Hematopoietic multipotent progenitor cell treated with erythropoietin and hydrocortisone succinate and interleukin-3 and kit ligand, for 8 days (in vitro differentiated cells): Measurements from ENCODE around the gene DENND1A.
A peak's percentile ranks its signal among the peaks of the same experiment; 100 is the strongest.

Source experiments
- DNase-seq: peaks from one replicate; pipeline ENCODE4 v3.0.0-alpha.2; 2015

The DENND1A gene

DNA sequence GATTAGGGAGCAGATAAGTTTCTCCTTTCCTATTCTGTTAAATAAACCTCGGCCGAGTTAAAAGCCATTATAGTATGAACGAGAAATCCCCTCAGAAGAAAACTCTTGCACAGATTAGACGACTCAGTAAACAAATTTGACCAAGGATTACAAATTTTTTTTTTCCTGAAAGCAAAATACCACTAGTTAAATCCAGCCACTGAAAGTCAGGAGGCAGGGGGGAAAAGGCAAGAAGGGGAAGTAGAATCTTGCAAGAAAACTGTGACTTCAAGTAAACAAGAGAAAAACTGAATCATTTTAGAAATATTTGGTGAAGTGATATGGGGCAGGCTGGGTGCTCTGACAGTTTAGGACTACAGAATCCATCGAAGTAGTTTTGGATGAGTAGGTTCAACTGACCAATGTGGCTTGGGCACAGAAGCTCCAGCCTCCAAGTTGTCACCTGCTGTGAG lies 251.0 kb downstream of the DENND1A start:
- DNase-seq, result no peak

DNA sequence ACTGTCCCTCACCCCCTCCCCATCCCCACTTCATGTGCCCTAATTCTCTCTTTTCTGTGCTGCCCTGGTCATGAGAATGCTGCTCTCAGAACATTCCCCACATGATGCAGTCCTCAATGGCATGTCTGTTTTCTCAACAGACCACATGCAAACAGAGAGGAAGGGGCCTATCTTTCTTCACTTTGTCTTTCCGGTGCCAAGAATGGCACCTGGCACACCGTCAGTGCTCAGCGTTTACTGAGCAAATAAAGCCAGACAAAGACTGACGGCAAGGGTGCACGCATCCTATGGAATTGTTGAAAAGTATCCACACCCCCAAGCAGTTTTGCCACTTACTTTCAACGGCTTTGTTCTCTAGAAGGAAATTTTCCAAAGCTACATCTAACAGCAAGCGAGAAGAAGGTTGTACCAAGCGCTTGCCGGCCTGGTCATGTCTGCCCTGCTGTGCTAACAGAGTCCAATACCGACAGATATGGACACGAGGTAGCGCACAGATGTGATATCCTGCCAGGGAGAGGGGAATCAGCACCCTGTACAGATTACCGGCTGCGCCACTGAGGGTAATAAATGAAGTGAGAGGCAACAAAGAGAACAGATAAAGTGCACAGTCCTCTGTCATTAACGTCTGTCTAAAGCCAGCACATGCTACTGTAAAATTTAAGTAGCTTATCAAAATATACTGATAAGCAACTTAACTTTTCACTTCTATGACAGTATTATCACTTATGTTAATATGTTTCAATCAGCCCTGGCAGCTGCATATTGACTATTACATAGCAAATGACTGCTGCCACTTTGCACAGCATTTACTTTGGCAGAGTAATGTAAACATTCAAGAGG lies 251.7 kb downstream of the DENND1A start:
- peak; percentile 27 for DNase-seq

DNA sequence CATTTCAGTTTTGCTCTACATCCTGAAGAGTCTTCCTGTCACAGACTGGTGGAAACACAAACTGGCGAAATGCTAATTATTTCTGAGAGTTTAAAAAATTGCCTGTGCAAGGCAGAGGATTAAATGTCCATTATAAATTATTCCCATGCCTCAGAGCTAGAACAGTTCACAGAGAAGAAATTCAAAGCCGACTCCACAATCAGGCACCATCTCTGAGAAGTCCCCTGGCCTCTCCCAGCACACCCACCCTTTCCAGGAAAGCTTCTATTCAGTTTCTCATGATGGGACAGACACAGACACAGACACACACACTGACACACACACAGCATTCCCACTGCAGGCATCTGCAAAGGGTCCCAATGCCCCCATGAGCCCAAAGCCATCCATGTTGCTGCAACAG lies 253.1 kb downstream of the DENND1A start:
- no peak for DNase-seq

DNA sequence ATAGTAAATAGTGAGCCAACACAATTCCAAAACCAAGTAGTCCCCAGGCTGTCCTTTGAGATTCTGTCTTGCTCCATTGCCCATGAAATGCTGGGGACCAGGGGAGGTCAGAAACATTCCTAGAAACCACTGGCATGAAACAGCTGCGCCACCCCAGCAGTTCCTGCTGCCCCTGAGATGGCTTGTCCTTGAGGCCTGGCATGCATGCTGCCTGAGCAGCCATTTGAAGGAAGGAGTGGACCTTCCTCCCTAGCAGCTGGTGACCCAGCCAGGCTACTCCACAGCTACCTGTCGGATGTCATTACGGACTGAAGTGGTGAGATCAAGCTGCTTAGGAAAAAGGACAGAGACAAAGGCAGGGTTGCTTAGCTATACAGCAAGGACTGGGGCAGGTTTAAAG lies 260.6 kb downstream of the DENND1A start:
- DNase-seq, result no peak

DNA sequence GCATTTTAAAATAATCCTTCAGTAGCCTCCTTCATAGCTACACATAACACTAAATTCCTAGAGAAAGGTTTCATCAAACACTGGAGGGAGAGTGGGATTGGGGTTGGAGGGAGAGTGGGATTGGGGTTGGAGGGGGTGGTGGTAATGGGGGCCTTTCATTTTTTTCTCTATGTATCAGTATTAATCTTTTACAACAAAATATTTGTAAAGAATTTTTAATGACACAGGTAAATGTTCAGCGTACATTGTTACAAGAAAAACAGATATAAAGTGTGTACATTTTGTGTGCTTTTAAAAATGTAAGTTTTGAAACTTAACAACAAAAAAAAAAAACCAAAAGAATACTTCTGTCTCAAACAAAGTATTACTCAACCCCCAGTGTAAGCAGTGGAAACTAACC lies 266.4 kb downstream of the DENND1A start:
- no peak for DNase-seq

DNA sequence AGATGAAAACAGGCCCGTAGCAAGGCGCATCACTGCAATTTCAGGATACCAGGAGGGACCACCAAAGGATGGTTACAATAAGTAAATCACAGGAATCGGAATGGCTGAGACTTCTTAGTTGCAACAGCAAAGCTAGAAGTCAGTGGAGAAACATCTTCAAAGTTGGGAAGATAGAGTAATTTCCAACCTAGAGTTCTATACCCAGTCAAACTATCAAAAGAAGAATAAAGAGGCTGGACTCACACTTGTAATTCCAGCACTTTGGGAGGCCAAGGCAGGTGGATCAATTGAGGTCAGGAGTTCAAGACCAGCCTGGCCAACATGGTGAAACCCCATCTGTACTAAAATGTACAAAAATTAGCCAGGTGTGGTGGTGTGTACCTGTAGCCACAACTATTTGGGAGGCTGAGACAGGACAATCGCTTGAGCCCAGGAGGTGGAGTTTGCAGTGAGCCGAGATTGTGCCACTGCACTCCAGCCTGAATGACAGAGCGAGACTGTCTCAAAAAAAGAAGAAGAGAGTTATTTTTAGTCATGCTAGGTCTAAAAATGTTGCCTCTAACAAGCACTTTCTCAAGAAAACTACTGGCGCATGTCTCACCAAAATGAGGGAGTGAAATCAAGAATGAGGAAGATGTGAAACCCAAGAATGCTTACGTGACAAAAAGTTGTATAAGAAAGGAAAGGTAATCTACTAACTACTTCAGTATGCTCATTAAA lies 267.7 kb downstream of the DENND1A start:
- no peak for DNase-seq

DNA sequence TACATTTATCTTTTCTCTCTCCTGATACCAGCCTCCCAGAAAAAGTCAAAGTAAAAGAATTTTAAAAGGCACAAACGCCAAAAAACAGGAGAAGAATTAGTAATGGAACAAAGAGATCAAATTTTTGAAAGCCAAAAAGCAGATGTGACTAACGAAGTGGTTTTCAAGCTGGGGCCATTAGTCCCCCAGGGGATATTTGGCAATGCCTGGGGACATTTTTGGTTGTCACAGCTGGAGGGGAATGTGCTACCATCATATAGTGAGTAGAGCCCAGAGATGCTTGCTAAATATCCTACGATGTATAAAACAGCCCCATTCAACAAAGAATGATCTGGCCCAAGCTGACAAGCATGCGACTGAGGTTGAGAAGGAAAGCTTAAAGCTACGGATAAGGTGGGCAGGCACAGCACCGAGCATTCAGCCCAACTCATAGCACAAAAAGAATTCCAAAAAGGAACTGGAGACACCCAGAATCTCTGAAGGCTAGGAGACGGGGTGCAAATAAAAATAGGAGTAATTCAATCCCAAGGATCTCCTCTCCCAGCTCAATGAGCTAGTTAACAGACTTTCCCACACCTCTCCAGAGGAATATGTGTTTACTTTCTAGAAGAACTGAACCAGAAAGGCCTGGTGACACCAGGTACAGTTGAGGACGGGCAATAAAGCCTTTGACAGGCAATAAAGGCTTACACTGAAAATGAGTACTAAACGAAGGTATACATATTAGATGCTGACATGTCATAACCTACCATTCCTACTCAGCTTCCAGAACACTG lies 269.0 kb downstream of the DENND1A start:
- DNase-seq, result no peak

DNA sequence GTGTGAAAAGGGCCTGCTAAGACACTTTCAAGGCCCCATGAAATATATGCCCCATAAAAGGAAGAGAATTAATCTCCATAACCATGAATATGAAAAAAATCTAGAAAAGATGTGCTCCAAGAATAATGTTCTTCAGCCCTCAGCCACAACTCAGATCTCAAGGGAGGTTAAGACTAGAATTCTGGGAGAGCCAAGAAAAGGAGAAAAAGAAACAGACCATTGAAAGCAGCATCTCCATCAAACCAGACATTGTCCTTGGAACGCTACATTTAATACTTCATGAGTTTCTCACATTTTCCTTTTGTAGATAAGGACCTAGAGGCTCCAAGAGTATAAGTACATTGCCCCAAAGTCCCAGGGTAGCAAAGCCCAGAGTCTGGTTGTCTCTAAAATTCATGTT lies 270.6 kb downstream of the DENND1A start:
- no peak for DNase-seq

DNA sequence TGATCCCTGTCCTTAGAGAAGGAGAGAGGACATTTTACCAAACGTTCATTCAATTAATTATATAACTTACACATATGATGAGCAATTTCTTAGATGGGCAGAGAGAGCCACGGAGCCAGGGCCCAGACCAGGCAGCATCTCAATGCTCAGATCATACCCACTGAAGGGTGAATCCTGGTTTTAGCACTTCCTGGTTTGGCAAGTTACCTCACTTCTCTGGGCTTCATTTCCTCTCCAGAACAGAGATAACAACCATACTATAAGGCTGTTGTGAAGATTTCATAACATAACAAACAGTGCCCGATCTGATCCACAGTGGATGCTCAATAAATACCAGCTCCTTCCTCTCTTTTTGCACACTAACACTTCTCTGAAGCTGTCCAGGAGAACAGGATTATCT lies 271.1 kb downstream of the DENND1A start:
- DNase-seq, result no peak

DNA sequence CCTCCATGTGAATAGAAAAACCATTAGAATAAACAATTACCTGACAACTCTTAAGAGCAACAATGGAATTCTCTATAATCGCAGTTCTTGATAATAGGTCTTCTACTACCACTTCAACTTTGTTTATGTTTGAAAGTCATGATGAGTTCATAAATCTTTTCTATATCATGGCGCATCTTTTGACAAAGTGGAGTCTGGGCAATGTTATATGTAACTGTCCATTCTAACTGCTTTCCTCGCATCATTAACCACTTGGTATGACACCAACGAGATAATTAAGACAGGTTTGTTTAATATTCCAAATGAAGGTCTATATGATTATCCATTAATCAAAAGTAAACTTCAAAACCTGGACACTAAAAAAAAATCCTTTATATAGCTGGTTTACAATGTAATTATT lies 272.0 kb downstream of the DENND1A start:
- no peak for DNase-seq

DNA sequence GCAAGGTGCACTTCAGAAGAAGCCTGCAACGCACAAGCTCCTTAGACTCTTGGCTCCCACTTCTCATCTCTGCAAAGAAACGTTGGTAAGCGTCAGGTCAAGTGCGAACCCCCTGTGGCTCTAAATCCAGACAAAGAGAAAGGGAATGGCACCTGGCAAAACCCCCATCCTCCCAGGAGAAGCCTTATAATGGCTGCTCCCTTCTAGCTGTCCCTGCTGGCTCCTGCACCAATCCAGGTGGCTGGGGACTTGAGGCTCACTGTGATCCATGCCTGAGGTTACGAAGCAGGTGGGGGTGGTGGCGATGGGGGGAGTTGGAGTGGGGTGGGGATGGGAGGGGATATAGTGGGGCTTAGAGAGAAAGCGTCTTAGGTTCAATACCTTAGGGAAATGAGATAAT lies 272.8 kb downstream of the DENND1A start:
- DNase-seq, result no peak

DNA sequence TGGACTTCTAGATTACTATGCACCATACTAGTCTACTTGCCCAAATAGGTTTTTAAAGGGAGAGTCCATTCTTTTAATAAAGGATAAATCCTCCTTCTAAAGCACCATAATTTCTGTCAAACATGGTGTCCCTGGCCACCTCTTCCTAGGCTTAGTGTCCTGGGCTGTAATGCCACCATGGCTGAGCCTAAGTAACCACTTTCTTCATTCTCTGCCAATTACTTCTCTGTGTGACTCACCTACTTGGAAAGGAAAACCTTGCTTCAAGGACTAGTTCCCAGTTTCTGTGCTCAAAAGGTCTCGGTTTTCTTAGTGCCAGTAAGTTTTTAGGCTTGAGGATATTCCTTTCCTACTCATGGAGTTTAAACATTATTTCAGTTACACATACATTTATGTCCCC lies 273.4 kb downstream of the DENND1A start:
- DNase-seq, result no peak

DNA sequence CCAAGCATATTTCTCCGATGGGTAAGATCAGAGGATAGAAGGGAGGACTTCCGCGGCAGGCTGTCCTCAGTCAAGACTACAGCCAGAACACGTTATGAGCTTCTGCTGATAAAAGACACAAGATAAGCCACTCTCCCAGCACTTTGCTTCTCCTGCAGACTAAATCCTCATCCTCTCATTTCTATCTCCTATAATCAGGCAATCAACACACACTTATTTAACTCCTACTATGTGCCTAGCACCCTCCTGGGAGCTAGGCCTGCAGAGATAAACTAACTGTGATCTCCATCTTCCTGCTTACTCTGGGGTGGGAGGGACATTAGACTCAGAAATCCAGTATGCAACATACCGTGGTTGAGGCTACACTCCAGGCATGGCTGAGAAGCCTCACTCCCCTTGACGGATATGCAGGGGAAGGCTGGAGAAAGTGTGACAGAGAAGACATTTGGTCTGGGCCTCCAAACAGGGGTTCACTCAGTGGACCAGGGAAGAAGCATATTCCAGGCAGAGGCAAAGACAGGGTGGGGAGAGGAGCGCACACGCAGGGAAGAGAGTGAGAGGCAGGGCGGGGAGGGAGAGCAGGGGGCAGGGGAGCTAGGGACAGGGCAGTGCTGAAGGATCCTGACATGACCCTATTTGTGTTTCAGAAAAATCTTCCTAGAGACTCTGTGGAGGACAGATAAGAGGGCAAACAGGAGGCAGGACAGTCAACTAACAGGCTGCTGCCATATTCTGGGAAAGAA lies 274.1 kb downstream of the DENND1A start:
- peak; percentile 66 for DNase-seq

DNA sequence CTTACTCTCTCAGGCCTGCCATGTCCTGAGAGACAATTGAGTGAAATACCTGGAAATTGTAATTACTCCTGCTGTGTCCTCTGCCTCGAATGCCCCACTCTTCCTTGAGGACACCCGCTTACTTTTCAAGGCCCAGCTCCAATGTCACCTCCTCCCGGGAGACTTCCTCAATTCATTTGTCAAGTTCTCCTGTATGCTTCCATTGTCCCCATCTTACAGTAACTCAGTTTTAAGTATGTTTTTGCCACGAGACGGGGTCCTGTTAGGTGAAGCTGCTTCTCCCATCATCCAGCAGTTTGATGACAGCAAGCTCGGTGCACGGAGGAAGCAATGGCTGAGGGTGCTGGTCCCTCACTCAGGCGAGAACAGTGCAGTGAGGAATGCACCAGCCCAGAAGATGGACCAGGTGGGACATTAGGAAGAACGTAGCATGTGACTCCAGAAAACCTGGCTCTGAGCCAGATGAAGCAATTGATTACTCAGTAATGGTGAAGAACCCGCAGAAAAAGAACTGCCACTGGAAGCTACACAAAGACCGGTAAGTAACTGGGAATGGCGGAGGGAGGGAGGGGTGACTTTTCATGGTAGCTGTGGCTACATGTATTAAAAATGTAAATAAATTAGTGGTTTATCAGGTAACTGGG lies 274.8 kb downstream of the DENND1A start:
- no peak for DNase-seq

DNA sequence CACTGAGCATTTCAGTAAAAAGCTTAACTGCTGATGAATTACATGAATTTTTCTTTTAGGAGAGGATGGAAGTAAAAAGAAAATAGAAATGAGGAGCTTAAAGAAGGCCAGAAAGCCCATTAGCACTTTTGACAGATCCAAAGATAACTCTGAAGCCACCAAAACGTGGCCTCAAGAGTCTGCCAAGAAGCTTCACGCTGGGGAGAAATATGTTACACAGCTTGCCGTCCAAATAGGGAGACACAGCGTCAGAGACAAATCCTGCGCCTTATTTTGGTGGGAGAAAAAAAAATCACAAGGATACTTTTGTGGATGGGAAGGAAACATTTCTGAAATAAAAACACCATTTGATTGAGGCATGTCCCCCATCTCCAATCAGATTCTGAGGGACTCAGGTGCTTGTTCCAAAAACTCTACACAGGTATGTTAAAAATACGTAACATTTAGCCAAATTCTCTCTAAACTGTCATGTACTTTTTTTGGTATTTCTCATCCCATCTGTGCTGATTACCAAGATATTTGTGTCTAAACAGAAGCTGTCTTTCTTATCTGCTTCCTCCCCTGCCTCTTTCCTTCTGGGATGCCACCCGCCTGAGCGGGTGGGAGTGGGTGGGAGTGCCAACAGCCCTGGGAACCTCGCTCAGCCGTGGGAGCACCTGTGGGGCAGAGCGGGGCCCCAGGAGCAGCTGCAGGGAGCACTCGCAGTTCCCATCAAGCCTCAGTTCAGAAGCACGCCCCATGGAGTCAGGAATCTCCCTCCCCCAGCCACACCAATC lies 275.5 kb downstream of the DENND1A start:
- no peak for DNase-seq

DNA sequence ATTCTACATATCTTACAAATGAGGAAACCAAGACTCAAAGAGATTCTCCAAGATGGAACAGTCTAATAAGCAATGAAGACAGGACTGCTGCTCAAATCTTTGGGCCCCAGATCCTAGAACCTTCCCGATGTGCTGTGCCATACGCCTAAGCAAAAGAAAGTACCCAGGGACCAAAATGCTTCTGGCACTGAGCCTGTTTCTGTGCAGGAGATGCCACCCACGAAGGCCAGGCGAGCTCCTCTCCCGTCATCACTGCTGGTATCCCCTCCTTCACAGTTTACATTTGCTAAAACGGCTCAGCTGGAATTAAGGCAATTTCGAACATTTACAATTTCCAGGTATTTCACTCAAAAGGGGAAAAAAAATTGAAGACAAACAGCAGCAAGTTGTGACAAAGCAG lies 277.5 kb downstream of the DENND1A start:
- DNase-seq, result no peak

DNA sequence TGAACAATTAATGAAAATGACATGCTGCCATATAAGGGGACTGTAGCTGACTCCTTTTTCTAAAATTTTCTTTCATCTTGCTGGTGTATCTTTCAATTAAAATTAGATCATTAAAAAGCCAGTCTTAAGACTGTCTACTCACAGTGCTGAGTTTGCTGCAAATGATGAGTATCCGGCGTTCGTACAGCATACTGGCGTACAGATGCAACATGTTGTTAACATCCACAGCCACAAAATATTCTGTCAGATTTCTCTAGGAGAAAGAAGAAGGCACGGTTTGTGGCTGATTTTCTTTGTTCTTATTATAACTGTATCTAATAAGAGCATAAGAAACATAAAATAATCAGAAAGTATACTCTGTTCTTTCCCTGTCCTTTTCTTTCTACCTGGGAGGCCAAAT lies 278.1 kb downstream of the DENND1A start:
- DNase-seq, result no peak

DNA sequence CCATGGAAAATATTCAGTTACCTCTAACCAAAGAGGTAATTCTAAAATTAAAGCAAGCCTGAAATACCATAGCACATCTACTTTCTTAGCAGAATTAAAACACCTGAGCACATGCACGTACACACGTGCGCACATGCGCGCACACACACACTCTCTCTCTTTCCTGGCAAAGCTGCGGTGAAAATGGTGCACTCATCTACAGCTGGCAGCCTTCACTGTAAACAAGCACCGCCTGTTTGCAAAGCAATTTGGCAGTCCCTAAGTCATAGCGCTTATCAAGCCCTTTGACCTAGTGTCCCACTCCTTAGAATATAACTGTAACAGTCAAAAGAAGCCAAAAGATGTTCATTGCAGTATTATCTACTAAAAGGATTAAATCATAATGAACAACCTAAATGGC lies 278.7 kb downstream of the DENND1A start:
- DNase-seq, result no peak

DNA sequence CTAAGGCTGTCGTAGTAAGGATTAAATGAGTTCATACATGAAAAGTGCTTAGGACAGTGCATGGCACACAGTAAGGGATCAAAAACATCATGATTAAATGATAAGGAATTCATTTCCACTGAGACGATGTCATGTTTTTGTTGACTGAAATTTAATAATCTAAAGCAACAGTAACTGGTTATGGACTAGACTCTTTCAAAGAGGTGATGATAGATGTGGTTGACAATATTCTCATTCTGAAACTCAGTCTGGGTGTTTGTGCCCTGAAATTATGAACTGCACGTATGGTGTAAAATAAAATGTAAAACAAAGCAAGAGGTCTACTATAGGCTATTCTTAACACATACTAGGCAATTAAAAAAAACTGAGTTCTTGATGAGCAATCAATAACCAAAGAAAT lies 280.0 kb downstream of the DENND1A start:
- DNase-seq, result no peak

DNA sequence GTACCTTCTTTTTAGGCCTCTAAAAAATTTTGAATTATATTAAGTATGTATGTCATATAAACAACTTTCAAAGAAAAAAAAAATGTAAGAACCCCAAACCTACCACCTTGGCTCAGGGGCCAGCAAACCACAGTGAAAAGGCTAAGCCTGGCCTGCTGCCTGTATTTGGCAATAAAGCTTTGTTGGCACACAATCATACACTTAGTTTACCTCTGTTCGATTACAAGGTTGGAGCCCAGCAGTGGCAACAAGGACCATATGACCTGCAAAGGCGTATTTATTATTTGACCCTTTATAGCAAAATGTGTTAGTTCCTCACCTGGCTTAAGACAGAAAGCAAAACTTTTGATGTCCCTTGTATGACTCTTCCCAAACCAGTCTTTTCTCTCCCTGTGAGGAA lies 282.8 kb downstream of the DENND1A start:
- no peak for DNase-seq

DNA sequence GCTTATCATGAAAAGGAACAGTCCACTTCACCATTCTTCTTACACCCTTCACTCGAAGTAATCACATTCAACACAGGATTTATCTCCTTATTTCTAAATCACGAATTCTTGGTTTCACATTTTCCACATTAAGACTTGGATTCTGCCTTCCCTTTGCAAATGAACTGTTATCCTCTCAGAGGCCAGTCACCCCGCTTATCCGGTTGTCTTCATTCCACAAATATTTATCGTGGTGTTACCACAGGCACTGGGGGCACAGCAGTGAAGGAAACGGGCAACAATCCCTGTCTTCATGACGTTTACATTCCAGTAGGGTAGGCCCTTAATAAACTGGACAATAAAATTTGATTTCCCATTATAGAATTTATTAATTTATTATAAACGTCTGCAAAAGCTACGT lies 284.2 kb downstream of the DENND1A start:
- DNase-seq, result no peak

DNA sequence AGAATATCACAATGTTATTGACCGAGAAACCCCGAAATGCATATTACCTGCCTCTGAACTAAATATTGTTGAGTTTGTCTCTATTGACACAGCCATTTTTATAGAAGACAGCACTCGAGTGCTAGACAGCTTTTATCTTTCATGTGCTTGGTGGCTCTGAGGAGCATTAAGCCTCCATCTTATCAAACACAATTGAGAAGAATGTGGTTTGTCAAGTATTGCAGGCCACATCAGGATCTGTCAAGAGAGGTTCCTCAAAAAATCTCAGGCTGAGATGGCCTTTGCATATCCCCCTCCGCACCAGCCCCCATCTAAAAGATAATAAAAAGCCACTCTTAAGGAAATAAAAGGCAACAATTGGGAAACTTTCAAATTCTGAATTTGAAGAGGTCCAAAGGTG lies 284.8 kb downstream of the DENND1A start:
- DNase-seq, result no peak
